ENCODE data around the gene CHAC1.

The CHAC1 gene

DNA sequence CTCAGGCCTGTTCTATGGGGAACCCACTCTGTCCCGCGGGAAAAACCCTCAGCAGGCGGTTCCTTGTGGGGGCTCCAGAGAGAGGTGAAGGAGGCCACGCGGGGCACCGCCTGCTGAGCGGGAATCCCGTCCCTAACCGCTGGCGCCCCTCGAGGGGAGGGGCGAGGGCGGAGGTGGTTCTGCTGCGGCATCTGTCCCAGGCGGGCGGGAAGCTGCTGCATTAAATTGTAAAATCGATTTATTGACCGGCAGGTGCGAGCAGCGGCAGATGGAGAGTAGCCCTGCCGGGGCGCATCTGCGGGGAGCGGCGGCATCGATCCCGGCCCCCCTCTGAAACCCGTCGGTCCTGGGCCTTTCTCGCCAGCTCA is 27.8 kb upstream of the CHAC1 start:
- DNase-seq = no peak

DNA sequence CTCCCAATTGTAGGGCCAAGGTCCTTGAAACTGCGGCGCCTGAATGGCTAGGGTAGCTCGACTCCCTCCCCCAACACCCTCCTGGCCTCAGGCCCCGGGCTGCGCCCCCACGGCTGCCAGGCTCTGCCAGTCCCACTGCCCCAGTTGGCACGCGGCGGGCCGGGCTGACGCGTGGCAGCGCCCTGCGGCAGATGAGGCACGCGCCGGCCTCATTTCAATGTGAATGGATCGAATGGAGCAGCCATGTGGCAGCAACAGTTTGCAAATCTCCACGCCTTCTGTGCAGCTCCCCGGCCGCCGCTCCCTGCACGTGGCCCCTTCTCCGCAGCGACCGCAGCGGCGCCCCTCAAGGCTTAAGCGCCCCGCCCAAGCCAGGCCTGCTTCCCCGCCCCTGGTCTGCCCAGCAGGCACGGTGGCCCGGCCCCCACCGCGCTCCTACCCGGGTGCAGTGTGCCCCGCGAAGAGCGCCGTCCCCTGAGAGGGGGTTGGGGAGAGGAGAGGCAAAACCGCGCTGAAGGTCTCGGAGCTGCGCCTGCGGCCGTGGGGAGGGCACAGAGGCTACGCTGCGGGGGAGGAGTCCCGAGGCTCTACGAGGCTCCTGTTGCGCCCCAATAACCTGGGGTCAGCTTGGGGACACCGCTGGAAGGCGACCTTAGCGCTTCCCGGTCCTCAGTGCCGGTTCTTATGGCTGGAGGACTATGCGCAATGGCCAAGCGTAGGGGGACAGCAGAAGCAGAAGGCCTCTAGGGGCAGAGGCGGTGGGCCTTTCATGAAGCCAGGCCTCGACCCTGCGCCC is 27.2 kb upstream of the CHAC1 start:
- no peak for DNase-seq

DNA sequence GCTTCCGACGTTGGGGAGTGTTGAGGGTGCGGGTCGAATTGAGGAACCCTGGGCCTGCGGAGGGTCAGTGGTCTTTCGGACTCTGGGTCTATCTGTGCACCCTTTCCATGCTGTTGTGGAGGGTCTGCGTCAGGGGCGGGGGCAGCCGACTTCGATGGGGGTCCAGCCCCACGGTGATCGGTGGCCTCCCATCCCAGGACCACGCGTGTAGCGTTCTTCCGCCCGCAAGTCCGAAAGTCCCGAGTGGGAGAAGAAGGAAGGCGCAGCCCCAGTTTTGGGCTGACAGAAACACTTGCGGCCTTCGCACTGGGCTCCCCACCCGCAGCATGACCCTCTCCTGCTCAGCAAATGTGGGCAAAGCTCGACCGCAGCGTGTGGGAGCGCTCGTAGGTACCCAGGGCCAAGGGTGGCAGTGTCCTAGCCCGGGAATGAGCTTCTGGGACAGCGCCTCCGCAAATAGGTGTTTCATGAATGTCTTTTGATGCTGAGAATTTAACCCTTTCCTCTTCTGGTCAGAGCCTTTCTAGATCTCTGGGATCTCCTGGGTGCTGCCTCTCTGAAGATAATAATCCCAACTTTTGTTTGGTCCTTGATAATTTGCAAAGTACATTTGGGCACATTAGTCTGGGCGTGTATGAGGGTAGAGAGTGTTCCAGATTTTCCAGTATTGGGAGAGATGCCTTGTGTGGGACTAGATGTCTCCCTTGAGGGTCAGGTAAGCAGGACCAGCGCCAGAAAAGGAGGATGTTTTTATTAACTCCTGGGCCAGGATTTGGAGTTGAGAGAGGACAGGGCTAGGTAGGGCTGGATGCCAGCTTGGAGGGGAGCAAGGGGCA is 26.4 kb upstream of the CHAC1 start:
- DNase-seq = no peak

DNA sequence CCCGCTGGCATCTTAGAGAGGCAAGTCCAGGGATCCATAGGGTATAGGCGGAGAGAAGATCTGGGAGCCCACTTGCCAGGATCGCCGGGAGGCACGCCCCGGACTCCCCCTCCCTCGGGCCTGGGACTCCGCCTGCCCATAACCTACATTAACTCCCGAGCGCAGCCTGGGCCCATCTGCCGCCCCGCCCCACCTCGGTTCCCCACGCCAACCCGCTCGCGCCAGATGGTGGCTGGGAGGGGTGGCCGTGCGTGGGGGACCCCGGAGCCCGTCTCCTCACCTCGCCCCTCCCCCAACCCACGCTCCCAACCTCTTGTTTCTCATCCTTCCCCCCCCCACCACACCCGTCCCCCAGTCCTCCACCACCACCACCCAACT is 25.8 kb upstream of the CHAC1 start:
- DNase-seq = no peak

DNA sequence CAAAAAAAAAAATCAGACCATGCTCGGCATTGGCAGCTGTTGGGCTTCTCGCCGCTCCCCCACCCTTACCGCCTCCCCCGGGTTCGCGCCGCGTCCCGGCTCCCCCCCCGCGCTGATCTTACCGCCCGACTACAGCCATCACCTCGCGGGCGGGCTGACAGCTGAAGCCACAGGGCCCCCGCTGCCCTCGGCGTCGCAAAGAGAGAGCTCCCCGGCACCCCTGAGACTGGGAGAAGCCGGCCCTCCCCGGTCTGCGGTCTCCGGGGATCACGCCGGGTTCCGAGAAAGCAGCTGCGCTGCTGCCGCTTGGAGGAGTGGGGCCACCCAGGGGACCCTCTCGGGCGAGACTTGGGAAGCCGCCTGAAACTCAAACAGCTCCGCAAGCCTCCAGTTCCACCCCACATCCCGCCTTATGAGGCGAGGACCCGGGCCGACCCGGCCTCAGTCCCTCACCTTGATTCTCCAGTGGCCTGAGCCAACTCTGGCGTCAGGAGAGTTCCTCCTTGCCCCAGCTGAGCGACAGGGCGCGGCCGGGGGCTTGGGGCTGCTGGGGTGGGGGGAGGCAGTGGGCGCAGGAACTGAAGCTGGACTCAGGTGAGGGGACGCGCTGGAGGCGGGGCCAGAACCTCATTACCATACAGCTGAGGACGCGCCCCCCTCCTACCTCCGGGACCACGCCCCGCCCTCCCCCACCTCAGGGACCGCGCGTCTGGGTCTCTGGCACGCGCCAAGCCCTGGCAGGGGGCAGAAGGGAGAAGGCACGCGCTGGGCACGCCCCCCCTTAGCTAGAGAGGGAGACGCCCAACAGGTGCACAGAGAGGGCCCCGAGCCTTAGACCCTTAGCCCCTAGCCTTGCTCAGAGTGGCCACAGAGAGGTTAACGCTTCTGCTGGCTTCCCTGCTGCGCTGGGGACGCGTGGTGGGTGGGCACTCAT is 25.1 kb upstream of the CHAC1 start:
- no peak for DNase-seq

DNA sequence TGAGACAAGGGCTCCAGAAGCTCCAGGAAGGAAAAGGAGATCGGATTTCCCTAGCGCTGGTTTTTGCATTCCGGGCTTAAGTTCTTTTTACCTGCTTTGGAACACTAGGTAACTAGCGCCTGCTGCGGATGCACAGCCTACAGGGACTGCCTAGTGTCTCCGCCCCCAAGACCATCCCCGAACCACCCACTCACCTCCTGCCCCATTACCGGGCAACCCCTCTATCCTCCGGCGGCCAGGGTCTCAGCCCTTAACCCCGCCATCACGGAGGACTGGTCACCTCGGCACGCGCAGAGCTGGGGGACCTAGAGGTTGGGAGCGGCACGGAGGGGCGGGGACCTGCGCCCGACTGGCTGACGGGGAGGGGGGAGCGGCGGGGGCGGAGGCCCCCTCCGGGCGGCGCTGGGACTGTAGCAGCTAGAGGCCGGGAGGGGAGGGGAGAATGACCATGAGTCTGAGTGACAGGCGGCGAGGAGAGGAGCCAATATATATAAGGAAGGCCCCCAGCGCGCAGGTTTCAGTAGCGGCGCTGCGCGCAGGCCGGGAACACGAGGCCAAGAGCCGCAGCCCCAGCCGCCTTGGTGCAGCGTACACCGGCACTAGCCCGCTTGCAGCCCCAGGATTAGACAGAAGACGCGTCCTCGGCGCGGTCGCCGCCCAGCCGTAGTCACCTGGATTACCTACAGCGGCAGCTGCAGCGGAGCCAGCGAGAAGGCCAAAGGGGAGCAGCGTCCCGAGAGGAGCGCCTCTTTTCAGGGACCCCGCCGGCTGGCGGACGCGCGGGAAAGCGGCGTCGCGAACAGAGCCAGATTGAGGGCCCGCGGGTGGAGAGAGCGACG is 24.2 kb upstream of the CHAC1 start, which contains the start of gene DLL4:
TSS of gene DLL4 (plus strand) at position 520 of the 839 bp plus-strand sequence. CDS start 329 bp downstream, outside the sequence.
- DNase-seq = peak; percentile 37

DNA sequence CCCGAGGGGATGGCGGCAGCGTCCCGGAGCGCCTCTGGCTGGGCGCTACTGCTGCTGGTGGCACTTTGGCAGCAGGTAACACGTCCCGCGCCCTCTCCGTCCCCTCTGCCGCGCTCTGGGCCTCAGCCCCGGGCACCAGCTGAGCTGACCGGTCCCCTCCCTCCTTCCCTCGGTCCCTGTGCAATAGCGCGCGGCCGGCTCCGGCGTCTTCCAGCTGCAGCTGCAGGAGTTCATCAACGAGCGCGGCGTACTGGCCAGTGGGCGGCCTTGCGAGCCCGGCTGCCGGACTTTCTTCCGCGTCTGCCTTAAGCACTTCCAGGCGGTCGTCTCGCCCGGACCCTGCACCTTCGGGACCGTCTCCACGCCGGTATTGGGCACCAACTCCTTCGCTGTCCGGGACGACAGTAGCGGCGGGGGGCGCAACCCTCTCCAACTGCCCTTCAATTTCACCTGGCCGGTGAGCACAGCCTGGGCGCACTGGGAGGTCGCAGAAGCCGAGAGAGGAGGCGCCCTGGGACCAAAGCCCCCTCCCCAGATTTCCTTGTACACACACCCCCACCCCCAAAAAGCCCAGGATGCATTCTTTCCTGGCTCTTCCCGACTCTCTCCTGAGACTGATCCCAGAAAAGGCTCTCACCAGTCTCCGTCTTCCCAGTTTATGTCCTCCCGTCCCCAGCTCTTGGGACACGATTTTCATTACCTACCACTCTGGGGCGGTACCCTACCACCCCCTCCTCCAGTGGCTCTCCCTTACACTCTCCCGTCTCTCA is 23.4 kb upstream of the CHAC1 start:
- no peak for DNase-seq

DNA sequence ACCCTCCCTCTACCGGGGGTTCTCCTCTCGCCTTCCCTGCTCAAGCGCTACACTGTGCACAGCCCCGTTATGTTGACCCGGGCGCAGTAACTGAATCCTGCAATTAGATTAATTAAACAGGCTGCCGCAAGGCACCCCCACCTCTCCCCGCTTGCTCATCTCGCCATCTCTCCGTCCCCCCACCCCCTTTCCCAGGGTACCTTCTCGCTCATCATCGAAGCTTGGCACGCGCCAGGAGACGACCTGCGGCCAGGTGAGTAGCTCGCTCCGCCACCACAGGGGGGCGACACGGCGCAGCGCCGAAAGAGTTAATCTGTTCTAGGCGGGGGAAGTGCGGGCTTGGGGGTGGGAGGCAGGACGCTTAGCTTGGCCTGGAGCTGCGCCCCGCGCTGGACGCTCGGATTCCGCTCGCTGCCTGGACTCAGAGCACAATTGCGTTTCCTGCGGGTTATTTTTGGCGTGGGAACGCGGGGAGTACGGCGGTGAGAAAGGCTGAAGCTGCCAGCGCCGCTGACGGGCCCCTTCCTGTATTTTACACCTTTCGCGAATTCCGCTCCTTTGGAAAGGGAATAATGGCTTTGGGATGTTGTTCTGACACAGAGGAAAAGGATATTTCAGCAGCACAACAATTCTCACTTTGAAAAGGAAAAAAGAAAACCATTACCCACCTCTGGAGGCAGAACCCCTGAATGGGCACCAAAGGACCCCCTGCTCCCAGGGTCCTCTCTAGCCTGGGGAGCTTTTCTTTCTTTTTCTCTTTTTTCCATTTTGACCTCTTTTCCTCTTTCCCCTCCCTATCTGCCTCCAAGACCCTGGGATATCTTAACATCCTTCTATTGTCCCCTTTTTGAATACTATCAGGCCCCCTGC is 22.6 kb upstream of the CHAC1 start:
- DNase-seq = peak; percentile 75

DNA sequence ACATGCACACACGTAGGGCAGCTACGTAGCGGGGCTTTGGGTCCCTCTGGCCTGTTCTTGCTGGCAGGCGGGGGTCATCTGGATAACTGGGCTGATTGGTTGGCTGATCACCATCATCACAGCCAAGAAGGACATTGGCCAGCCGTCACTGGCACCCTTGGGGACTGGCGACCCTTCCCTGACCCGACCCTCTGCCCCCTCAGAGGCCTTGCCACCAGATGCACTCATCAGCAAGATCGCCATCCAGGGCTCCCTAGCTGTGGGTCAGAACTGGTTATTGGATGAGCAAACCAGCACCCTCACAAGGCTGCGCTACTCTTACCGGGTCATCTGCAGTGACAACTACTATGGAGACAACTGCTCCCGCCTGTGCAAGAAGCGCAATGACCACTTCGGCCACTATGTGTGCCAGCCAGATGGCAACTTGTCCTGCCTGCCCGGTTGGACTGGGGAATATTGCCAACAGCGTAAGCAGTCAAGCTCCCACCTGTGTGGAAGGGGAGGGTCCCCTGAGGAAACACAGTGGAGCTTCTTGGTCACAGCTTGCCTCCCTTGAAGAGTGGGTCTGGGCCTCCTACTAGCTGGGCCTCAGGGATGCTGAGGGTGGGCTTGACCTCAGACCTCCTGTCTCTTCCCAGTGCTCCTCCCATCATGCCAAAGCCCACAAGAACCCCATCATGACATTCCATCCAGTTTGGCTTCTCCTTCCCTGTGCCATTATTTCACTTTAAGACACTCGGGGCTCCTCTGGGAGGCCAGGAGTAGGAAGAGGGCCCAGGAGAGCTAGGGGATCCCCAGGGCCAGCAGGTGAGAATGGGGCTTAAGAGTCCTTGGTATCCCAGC is 21.8 kb upstream of the CHAC1 start:
- DNase-seq = no peak

DNA sequence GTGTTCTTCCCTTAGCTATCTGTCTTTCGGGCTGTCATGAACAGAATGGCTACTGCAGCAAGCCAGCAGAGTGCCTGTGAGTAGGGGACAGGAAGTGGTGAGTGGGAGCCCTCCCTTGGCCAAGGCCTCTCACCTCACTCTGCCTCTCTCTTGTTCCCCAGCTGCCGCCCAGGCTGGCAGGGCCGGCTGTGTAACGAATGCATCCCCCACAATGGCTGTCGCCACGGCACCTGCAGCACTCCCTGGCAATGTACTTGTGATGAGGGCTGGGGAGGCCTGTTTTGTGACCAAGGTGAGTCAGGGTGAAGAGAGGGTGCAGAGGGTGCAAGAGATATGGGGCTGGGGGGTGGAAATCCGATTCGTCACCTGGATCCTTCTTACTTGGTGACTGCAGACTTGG is 21.1 kb upstream of the CHAC1 start:
- no peak for DNase-seq

DNA sequence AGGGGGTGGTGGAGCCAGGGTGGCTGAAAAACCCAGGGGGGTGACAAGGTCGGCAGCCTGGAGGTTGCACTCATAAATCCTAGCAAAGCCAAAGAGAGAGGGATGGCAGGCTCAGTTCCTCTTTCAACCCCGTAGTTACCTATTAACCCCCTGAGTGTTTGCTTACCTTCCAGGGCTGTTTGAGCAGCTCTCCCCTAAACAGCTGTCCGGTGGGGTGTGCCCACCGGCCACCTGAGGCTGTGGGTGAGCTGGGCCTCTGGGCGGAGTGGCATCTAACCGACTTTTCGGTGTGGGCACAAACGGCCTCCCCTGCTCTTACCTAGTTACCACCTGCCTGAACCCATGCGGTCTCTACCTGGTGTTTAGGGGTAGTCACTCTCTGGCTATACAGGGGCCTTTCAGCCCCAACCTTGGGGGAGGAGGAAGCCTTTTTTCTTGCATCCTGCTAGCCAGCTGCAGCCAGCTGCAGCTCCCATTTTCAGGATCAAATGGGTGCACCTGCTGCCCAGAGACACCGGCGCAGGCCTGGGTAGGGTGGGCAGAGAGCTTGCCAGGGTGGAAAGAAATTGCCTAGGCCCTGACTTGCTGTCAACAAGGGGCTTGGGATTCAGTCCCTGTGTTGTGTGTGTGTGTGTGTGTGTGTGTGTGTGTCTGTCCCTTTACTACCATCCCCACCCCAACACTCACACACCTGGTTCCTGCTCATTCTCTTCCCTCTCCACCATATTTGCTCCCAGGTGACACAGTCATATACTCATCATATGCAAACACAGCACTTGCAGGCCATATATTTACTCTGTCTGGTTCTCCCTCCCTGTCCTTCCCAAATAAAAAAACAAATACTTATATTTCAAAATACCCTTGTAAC is 20.4 kb upstream of the CHAC1 start:
- DNase-seq = no peak

DNA sequence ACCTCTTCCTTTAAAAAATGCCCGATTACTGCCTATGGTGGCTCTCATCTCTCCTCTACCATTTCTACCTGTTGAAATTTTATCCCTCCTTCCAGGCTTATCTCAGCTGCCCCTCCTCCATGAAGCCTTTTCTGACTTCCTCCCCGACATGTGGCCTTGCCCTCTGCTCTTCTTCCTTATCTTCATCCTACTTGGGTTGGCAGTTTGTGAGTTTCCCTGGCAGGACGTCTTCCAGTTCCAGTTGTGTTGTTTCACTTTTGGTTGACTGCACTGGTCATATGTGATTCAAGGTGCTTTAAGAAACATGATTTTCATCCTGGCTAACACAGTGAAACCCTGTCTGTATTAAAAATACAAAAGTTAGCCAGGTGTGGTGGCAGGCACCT is 19.8 kb upstream of the CHAC1 start:
- DNase-seq = no peak

DNA sequence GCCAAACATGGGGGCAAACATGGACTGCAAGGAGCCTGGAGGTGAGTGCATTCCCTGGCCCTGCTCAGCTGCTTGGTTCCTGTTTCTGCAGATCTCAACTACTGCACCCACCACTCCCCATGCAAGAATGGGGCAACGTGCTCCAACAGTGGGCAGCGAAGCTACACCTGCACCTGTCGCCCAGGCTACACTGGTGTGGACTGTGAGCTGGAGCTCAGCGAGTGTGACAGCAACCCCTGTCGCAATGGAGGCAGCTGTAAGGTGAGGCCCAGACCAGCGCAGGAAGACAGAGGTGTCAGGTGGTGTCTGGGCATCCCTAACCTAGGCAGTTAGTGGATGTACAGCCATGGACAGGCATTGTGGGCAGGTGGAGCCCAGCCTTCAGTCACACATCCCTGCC is 18.8 kb upstream of the CHAC1 start:
- no peak for DNase-seq

DNA sequence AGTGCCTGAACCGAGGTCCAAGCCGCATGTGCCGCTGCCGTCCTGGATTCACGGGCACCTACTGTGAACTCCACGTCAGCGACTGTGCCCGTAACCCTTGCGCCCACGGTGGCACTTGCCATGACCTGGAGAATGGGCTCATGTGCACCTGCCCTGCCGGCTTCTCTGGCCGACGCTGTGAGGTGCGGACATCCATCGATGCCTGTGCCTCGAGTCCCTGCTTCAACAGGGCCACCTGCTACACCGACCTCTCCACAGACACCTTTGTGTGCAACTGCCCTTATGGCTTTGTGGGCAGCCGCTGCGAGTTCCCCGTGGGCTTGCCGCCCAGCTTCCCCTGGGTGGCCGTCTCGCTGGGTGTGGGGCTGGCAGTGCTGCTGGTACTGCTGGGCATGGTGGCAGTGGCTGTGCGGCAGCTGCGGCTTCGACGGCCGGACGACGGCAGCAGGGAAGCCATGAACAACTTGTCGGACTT is 17.0 kb upstream of the CHAC1 start:
- no peak for DNase-seq

DNA sequence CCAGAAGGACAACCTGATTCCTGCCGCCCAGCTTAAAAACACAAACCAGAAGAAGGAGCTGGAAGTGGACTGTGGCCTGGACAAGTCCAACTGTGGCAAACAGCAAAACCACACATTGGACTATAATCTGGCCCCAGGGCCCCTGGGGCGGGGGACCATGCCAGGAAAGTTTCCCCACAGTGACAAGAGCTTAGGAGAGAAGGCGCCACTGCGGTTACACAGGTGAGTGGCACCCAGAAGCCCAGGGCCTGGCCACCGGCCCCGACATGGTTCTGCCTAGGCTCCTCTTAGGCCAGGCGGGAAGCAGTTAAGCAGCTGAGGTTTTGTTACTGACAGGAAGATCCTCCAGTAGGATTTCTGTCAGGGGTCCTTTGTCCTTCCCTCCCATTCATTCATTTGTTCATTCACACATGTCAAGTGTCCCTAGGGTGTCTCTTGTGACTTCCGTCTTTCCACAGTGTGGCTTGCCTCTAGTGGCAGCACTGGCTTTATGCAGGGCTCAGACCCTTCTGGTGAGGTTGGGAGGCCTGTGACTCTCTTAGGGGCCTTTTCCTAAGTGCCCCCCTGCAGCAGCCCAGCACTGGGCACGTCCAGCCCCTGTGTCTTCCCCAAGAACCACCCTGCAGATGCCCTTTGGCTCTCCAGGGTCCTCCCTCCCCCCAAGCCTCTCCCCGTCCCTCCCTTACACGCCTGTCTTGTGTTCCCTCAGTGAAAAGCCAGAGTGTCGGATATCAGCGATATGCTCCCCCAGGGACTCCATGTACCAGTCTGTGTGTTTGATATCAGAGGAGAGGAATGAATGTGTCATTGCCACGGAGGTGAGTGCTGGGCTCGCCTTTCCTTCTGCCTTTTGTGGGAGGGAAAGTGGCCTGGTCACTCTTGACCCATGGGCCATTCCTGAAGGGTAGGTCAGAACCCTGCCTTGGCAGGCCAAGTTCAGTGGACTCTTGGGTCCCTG is 16.3 kb upstream of the CHAC1 start:
- no peak for DNase-seq

DNA sequence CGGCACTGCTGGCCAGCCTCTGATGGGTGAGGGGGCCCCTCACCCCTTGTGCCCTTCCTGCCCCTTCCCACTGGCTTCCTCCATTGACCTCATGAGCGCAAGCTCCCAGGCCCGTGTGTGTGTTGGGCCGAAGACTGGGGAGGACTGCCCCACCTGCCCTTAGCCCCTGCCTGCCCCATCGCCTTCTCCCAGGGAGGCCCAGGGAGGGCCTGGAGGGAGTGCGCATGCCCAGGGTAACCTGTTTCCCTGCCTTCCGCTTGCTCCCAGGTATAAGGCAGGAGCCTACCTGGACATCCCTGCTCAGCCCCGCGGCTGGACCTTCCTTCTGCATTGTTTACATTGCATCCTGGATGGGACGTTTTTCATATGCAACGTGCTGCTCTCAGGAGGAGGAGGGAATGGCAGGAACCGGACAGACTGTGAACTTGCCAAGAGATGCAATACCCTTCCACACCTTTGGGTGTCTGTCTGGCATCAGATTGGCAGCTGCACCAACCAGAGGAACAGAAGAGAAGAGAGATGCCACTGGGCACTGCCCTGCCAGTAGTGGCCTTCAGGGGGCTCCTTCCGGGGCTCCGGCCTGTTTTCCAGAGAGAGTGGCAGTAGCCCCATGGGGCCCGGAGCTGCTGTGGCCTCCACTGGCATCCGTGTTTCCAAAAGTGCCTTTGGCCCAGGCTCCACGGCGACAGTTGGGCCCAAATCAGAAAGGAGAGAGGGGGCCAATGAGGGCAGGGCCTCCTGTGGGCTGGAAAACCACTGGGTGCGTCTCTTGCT is 15.3 kb upstream of the CHAC1 start:
- DNase-seq = peak; percentile 20
